MM.1S (cell line): ENCODE data around the gene FAM117A.

Source experiments
- DNase-seq: peaks from one replicate; pipeline ENCODE4 v3.0.0-alpha.2; 2015
- H2AFZ ChIP-seq: fragments of 300-600 bp; sonication (generic); 2 replicates; pipeline ENCODE4 v1.6.0; 2016; ENCODE audit warnings: antibody characterized with exemption, low read length
- H3F3A ChIP-seq: fragments of 300-600 bp; sonication (generic); 2 replicates; pipeline ENCODE4 v1.6.1; 2016; ENCODE audit warnings: mild to moderate bottlenecking, antibody characterized with exemption, low read length, moderate library complexity, mixed read lengths; ENCODE audit not compliant: insufficient read depth
- H3K27ac ChIP-seq: fragments of 300-600 bp; sonication (generic); 2 replicates; pipeline ENCODE4 v1.5.1; 2016; ENCODE audit warnings: mild to moderate bottlenecking, low read length
- H3K27me3 ChIP-seq: fragments of 300-600 bp; sonication (generic); replicated peaks from 2 replicates; pipeline ENCODE4 v1.6.0; 2016; ENCODE audit warnings: low read length; ENCODE audit not compliant: insufficient read depth
- H3K36me3 ChIP-seq: fragments of 300-600 bp; sonication (generic); replicated peaks from 2 replicates; pipeline ENCODE4 v1.6.1; 2016; ENCODE audit warnings: mild to moderate bottlenecking, low read length, mixed read lengths; ENCODE audit not compliant: insufficient read depth
- H3K4me1 ChIP-seq: fragments of 300-600 bp; sonication (generic); 2 replicates; pipeline ENCODE4 v1.6.1; 2016; ENCODE audit warnings: low read length, mixed read lengths
- H3K4me2 ChIP-seq: fragments of 300-600 bp; sonication (generic); 2 replicates; pipeline ENCODE4 v1.6.0; 2016; ENCODE audit warnings: low read depth, low read length
- H3K4me3 ChIP-seq: fragments of 300-600 bp; sonication (generic); 2 replicates; pipeline ENCODE4 v1.5.1; 2016; ENCODE audit warnings: low read length, mixed read lengths
- H3K79me2 ChIP-seq: fragments of 300-600 bp; sonication (generic); 2 replicates; pipeline ENCODE4 v1.6.1; 2016; ENCODE audit warnings: mixed run types, low read length, mixed read lengths
- H3K9ac ChIP-seq: fragments of 300-600 bp; sonication (generic); 2 replicates; pipeline ENCODE4 v1.6.1; 2016; ENCODE audit warnings: low read length, mixed read lengths
- H3K9me2 ChIP-seq: fragments of 300-600 bp; sonication (generic); replicated peaks from 2 replicates; pipeline ENCODE4 v1.6.1; 2016; ENCODE audit warnings: mild to moderate bottlenecking, low read length, mixed read lengths; ENCODE audit not compliant: insufficient read depth
- H3K9me3 ChIP-seq: fragments of 300-600 bp; sonication (generic); replicated peaks from 2 replicates; pipeline ENCODE4 v1.6.1; 2016; ENCODE audit warnings: mild to moderate bottlenecking, low read length, mixed read lengths; ENCODE audit not compliant: insufficient read depth
- H4K20me1 ChIP-seq: fragments of 300-600 bp; sonication (generic); 2 replicates; pipeline ENCODE4 v1.6.1; 2016; ENCODE audit warnings: mild to moderate bottlenecking, low read length, moderate library complexity, mixed read lengths; ENCODE audit not compliant: insufficient read depth
- CTCF ChIP-seq: fragments of 300-600 bp; sonication (generic); IDR thresholded peaks from 2 replicates; pipeline ENCODE4 v1.5.1; 2016; ENCODE audit warnings: antibody characterized with exemption, low read length, mixed read lengths
- EZH2 ChIP-seq: fragments of 300-600 bp; sonication (generic); optimal IDR thresholded peaks from 2 replicates; pipeline ENCODE3; 2017; ENCODE audit warnings: low read depth, mild to moderate bottlenecking, antibody characterized with exemption, low read length, mixed read lengths
- EZH2phosphoT487 ChIP-seq: fragments of 300-600 bp; sonication (generic); IDR thresholded peaks from 2 replicates; pipeline ENCODE4 v1.6.1; 2018; ENCODE audit warnings: antibody characterized with exemption, low read length

The FAM117A gene

GRCh38 chr17:49734515-49735490 lies 29.1 kb downstream of the FAM117A start:
- H3K9me2 ChIP-seq, result no peaks in the 10 kb centered on the region
- no peak overlapping the region for H3K4me2 ChIP-seq
- H3K27ac ChIP-seq, result no peak overlapping the region
- H3K9ac ChIP-seq, result no peak overlapping the region
- H2AFZ ChIP-seq, result no peak overlapping the region
- peaks cover 8% of the 10 kb centered on the region for H3F3A ChIP-seq
- DNase-seq, result no peak
- no peaks in the 10 kb centered on the region for H3K27me3 ChIP-seq
- no peaks in the 10 kb centered on the region for H3K9me3 ChIP-seq
- no peak for TF ChIP-seq EZH2phosphoT487
- no peak for TF ChIP-seq CTCF
- no peak for TF ChIP-seq EZH2
- H3K79me2 ChIP-seq, result peaks cover 92% of the 10 kb centered on the region
- H4K20me1 ChIP-seq, result no peaks in the 10 kb centered on the region
- no peaks in the 10 kb centered on the region for H3K36me3 ChIP-seq
- H3K4me3 ChIP-seq, result no peak overlapping the region
- peaks cover 10% of the 10 kb centered on the region for H3K4me1 ChIP-seq

GRCh38 chr17:49731435-49731831 lies 32.5 kb downstream of the FAM117A start:
- Histone ChIP-seq H3K79me2 (peaks cover 95% of the 10 kb centered on the region), H3K27ac (no peak overlapping the region), H3K9ac (no peak overlapping the region), H3K4me2 (no peak overlapping the region), H3K4me1 (no peaks in the 10 kb centered on the region), H3K9me2 (no peaks in the 10 kb centered on the region), H4K20me1 (no peaks in the 10 kb centered on the region), H3K9me3 (no peaks in the 10 kb centered on the region), H3K36me3 (no peaks in the 10 kb centered on the region), H3K4me3 (no peak overlapping the region), H3F3A (no peaks in the 10 kb centered on the region), H2AFZ (no peak overlapping the region), H3K27me3 (no peaks in the 10 kb centered on the region)
- no peak for DNase-seq
- no peak for TF ChIP-seq CTCF
- TF ChIP-seq EZH2phosphoT487, result no peak
- TF ChIP-seq EZH2, result no peak

- H3K4me3 ChIP-seq, result no peak overlapping the region
- DNase-seq, result no peak
- H3K27ac ChIP-seq, result no peak overlapping the region
- H3K4me1 ChIP-seq, result no peaks in the 10 kb centered on the region
- H3K9me3 ChIP-seq, result no peaks in the 10 kb centered on the region
- H3K79me2 ChIP-seq, result peaks cover 93% of the 10 kb centered on the region
- H3K27me3 ChIP-seq, result no peaks in the 10 kb centered on the region
- no peaks in the 10 kb centered on the region for H3F3A ChIP-seq
- TF ChIP-seq EZH2phosphoT487 (no peak), EZH2 (no peak), CTCF (no peak)
- H3K4me2 ChIP-seq, result no peak overlapping the region
- H3K9me2 ChIP-seq, result no peaks in the 10 kb centered on the region
- H3K36me3 ChIP-seq, result no peaks in the 10 kb centered on the region
- no peak overlapping the region for H3K9ac ChIP-seq
- H2AFZ ChIP-seq, result no peak overlapping the region
- H4K20me1 ChIP-seq, result no peaks in the 10 kb centered on the region
Observed at GRCh38 chr17:49730785-49731434, 33.0 kb downstream of the FAM117A start.
